PC-3 (cell line): Measurements from ENCODE around the gene ZSCAN9.

Experiments used
- CTCF ChIP-seq: fragments of 300-600 bp; sonication (generic); conservative IDR thresholded peaks from 2 replicates; pipeline ENCODE4 v1.5.1; 2017; ENCODE audit warnings: antibody characterized with exemption, low read depth, mild to moderate bottlenecking, low read length
- EZH2 ChIP-seq: fragments of 300-600 bp; sonication (generic); IDR thresholded peaks from one replicate; pipeline ENCODE4 v1.6.1; 2017; ENCODE audit warnings: antibody characterized with exemption, mild to moderate bottlenecking, low read length; ENCODE audit not compliant: unreplicated experiment
- EZH2phosphoT487 ChIP-seq: fragments of 300-600 bp; sonication (generic); IDR thresholded peaks from 2 replicates; pipeline ENCODE4 v1.6.1; 2018; ENCODE audit warnings: mild to moderate bottlenecking, antibody characterized with exemption, low read length, borderline replicate concordance

GRCh38 chr6:28243946-28244345, 18.9 kb downstream of the ZSCAN9 start:
- TF ChIP-seq CTCF: no peak
- no peak for TF ChIP-seq EZH2
- no peak for TF ChIP-seq EZH2phosphoT487
